ENCODE measurements around the gene PALM3.

- TF ChIP-seq CTCF (conservative IDR thresholded peaks at IDR 0.05) (no peak), ZFX (IDR thresholded peaks at IDR 0.05) (no peak)
These were observed 3.4 kb downstream of the PALM3 start for GRCh38 chr19:14058182-14059092.

Data from C4-2B (cell line).